HG03103 (cell line): Measurements from ENCODE around the gene IQCK.
A peak's percentile ranks its signal among the peaks of the same experiment; 100 is the strongest.

Experiments used
- ATAC-seq: cut with Tn5 transposase; IDR thresholded peaks from one replicate; pipeline ENCODE4 v1.9.1; 2021; ENCODE audit warnings: low read depth; ENCODE audit not compliant: unreplicated experiment

IQCK gene

DNA sequence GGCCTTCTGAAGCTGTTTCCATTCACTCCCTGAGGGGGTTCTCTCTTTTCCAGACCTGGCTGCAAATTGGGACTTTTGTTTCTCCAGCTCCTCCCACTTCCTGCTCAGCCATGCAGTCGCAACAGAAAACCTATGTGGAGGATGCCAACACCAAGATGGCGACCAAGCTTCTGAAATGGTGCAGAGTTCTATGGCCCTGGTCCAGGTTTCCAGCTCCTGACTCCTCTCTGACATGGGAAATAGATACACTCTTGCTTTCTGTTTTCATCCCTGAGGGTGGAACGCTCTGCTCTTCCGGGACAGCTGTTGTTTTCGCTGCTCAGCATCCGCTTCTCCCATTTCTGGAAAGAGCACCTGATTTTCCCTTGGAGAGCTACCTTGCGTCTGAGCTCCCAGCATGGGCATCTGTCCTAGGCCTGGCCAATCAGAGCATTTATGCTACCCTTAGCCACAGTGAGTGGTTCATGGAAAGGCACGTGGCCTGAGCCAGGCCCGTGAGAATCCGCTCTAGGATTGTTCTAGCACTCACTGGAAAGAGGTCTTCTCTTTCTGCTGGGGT, 158.5 kb downstream of the IQCK start:
- ATAC-seq: no peak

- no peak for ATAC-seq
Measured at GRCh38 chr16:19878757-19879156, 160.7 kb downstream of the IQCK start.

- ATAC-seq: no peak
Measured at GRCh38 chr16:19879241-19879792, 161.2 kb downstream of the IQCK start.

DNA sequence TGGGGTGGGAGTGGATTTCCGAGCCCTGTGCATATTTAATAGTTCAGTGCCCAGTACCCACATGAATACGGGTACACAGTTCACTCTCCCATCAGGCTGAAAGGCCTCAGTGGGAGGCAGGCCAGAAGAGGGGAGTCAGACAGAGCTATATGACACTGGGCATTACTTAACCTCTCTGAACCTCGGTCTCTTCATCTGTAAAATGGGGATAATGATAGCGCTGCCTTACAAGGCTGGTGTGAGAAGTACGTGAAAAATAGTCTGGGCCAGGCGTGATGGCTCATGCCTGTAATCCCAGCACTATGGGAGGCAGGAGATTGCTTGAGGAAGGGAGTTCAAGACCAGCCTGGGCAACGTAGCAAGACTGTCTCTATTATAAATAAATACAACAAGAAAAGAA, 163.0 kb downstream of the IQCK start:
- no peak for ATAC-seq

GRCh38 chr16:19881783-19882182, 163.7 kb downstream of the IQCK start:
- no peak for ATAC-seq

GRCh38 chr16:19882186-19882585, 164.1 kb downstream of the IQCK start:
- no peak for ATAC-seq

DNA sequence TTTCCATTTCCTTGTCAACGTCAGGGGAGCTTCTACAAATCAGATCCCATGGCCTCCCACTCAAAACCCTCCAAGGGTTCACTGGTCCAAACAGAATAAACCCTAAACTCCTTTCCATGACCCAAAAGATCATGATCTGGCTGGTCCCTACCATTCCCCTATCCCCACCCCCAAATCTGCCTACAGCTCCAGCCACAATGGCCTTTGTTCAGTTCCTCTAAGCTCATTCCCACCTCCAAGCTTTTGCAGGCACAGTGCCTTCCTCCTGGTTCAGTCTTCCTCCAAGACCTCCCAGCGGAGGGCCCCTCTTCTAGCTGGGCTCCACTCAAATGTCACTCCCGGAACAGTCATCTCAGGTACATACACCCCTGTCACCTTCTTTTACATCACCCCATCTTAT, 164.6 kb downstream of the IQCK start:
- ATAC-seq: no peak

DNA sequence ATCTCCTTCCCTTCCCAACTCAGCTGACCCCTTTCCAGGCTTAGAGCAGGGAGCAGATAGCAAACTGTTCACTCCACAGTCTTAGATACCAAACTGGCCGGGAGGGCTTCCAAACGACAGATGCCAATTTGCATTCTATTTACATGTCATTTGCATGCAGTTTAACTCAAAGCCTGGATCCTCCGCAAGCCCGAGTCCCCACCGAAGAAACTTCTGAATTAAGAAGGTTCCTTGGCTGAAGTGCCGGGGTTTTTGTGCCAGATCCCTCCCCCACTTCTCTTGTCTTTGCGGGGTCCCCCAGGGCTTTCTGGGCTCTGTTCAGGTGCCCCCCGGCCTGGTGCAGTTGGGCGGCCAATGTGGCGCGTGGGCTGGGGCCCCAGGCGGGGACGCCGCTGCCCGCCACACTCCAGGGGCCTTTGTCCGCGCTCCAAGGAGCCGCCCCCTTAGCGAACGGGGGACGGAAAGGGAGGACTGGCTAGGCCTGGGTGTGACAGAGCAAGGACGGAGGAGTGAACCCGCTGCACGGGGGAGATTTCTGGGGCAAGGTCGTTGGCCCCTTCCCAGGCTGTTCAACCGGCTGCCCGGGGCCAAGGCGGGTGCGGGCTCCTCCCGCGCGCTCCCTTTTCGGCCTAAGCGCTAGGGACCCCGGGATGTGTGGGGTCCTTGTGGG, 165.4 kb downstream of the IQCK start:
- no peak for ATAC-seq

DNA sequence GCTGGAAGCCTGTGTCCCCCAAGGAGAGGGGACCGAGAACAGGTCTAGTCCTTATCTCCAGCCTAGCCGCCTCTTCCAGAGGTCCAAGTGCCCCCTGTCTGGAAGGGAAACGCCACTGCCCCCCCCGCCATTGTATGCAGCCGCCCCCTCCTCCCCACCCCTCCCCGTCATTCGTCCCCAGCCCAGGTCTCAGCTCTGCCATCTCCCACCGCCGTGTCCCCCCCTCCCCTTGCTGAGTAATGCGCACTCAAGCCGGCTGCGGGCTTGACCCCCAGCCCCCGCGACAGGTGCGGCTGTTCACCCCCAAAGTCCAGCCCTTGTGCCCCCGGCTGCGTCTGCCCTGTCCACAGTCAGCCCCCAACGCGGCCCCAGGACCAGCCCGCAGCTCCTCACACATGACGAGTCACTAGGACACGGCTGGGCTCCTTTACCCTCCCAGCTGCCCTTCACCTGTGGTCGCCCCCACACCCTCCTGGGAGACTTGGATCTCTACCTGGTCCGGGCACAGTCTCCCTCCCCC, 166.0 kb downstream of the IQCK start:
- no peak for ATAC-seq

- ATAC-seq: no peak
Measured at GRCh38 chr16:19884611-19885450, 166.8 kb downstream of the IQCK start, which contains the start of gene GPRC5B. GPRC5B (minus strand) TSS chr16:19884848; CDS start chr16:19872845, 12,003 bp downstream.

- ATAC-seq: no peak
Measured at GRCh38 chr16:19885451-19886072, 167.5 kb downstream of the IQCK start.

DNA sequence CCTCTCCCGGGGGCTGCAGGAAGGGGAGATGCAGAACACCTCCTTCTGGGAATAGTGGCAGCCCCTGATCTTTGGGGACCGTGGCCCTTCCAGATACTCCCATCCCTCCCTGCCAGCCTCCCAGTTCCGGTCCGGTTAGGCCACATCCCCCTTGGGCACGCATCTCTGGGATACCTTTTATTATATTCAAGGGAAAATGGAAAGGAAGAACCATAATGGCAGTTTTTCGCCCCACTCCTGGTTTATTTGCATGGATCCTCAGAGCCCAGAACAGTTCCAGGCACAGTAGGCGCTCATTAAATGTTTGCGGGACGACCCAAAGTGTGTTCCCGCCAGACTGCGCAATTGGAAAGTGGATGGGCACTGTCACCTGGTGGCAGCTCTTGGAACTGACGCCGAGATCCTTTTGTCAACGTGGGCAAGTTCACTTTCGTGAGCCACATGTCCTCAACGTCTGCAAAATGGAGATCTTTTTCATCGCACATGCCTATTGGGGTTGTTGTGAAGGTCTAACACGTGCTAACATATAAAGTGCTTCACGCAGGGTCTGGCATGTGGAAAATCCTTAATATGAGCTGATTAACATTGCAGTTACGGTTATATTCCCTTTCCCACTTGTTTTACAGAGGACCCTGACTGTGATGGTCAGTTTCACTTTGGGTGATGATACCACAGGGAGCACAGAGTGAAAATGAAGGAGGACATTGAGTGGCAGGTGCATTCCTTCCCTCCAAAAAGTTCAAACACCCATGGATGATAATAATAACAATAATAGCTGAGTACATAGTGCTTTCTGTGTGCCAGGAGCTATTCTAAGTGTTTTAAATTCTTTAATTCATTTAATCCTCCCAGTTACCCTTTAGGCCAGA, 168.2 kb downstream of the IQCK start:
- ATAC-seq: peak; percentile 63

DNA sequence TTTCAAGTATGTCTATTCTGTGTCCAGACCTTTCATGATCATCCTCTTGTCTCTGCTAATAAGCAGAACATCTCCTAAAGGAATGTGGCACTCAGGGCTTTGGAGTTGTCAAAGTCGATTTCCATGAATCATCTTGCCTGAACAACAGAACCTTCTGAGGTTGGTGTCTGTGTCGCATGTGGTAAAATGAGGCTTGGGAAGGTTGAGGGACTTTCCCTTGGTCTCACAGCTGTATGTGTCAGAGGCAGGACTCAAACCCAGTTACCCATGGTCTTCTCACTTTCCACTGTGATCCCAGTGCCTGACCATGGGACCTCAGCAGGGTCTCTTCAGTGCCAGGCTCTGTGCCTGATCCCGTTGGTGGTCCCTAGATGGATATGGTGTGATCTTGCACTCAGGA, 170.8 kb downstream of the IQCK start:
- no peak for ATAC-seq

DNA sequence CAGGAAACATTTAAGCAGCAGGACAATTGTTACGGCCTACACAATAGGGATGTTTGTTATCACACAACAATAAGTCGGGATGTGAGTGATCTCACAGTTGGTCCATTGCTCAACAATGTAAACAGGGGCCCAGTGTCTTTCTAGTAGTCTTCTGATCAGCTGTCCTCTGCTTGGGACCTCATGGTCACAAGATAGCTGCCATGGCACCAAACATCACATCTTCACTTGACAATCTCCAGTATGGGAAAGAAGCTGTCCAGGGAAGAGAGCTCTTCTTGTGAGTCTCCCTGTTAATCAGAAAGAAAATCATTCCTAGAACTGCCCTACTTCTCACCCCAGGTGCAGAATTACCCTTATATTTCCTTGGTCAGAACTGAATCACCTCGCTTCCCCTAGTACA, 172.8 kb downstream of the IQCK start:
- no peak for ATAC-seq

- ATAC-seq: no peak
Measured at GRCh38 chr16:19892902-19893301, 174.8 kb downstream of the IQCK start.

GRCh38 chr16:19894586-19894985, 176.5 kb downstream of the IQCK start:
- ATAC-seq: no peak

DNA sequence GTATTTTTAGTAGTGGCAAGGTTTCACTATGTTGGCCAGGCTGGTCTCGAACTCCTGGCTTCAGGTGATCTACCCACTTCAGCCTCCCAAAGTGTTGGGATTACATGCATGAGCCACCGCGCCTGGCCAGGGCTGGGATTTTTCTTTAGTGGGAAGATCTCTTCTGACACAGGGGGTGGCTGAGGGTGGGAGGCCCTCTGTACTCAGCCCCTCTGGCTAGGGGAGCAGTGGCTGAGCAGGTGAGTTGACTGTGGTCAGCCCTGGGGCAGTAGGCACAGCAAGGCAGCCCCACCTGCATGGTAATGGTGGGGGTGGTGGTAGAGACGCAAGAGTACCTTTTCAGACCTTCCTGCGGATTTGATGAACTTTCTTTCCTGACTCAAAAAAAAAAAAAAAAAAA, 178.9 kb downstream of the IQCK start:
- no peak for ATAC-seq

DNA sequence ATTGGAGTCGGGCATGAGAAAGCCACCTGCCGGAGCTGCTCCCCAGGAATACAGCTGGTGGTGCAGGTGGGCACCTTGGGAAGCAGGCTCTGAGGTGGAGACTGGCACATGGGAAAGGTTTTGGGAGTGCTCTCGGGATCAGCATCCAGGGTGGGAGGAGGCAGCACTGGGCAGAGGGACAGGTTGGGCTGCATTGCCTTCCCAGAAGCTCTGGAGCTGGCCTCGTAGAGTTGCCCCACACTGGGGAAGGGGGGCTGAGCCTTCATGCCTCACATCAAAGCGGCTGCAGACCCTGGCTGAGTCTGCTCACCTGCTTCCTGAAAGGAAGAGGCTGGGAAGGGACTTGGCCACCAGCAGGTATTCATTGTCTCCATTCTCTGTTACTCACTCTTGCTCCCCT, 180.1 kb downstream of the IQCK start:
- no peak for ATAC-seq

DNA sequence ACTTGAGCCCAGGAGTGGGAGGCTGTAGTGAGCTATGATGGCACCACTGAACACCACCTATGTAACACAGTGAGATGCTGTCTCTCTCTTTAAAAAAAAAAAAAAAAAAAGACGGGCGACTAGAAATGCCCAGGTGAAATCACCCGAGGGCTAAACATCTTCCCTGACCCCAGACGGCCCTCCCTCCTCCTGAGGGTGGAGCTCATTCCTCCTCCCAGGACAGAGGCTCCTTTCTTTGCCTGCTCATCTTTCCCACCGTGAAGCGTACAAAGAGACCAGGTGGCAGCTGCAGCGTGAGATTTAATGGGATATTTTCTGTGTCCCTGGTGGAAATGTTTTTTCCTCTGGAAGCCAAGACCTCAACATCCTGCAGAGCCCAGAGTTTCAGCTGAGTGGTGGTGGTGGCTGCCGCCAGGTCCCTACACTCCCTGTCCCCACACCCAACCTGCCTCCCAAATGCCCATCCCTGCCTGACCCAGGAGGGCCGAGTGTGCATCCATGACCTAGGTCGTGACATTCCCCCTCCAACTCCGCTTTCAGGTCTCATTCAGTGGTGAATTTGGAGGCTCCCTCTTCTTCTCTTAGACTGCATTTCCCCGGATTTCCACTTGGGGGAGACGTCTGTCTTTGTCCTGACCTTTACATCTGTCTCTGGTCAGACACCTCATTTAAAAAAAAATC, 181.0 kb downstream of the IQCK start:
- ATAC-seq: peak; percentile 54
